ENCODE results near the gene ITPK1. TPM values are rescaled to one million over a fixed set of nuclear protein-coding genes. Genes with fewer than 3 reads are reported as not detected.
A peak's percentile ranks its signal among the peaks of the same experiment; 100 is the strongest.

ITPK1 gene
- total RNA-seq, 2 experiments from 2014 or later, result 63.7 to 71.0 TPM

DNA sequence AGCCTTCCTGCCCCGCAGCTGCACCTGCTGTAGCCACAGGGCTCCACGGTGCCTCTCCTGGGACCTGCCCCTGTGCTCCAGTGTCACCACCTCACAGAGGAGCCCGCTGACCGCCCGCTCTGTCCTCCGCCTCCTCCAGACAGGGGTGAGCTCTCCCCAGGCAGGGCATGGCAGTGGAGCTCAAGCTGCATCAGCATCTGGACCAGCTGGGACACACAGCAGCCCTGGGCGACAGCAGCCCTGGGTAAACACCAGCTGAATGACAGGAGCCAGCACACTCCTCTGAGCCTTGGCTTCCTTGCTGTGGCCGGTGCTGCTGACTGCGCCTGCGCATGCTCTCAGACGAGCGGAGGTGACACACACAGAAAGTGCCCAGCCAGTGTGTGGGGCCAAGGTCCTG lies 170.7 kb downstream of the ITPK1 start:
- CTCF ChIA-PET, result interaction anchor here (1.4 kb wide), 1 partner anchor 194 kb away, joined by 3 read pairs; no protein-coding TSS in a partner anchor
- H3K4me3 Mint-ChIP-seq, result no peak overlapping the region
- no peak for DNase-seq
- H3K36me3 Mint-ChIP-seq (ENCODE audit: low read depth), result no peaks in the 10 kb centered on the region
- POLR2A ChIA-PET, result no interaction called here
- H3K27me3 Mint-ChIP-seq, result no peaks in the 10 kb centered on the region
- H3K27ac Mint-ChIP-seq, result no peak overlapping the region
- H3K9me3 Mint-ChIP-seq, result no peaks in the 10 kb centered on the region
- H3K4me1 Mint-ChIP-seq, result no peaks in the 10 kb centered on the region

DNA sequence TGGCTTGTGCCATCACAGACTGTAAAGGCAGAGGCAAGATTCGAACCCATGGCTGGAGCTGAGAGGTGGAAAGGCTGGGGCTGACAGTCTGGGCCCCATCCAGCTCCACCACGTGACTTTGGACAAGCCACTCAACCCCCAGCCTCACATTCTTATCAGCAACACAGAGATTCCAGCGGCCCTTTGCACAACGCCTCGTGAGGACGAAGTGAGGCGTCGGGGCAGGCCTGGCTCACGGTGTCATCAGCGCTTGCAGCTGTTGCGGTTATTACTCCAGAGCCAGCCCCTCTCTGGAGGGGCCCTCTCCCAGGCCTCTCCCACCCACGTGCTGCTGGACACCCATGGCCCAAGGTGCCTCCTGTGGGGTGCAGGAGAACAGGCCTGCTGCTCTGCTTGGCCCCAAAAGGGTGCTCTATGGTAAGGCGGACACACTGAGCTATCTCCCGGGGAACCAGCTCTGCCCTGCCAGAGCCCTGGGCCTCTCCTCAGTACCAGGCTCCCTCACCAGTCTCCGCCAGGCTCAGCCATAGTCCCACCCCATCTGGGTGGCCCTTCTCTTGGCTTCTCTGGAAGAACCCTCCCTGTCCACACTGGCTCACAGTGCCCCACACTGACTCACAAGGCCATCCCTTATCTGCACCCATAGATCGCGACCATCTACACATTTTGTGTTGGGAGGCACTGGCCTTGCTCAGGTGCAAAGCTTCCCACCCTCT lies 171.7 kb downstream of the ITPK1 start:
- CTCF ChIA-PET, result interaction anchor here (1.1 kb wide), 1 partner anchor 12 kb away, joined by 3 read pairs; no protein-coding TSS in a partner anchor
- Mint-ChIP-seq H3K4me1 (no peaks in the 10 kb centered on the region), H3K27ac (peak overlapping the region; percentile 70), H3K27me3 (no peaks in the 10 kb centered on the region), H3K4me3 (no peak overlapping the region), H3K9me3 (no peaks in the 10 kb centered on the region), H3K36me3 (ENCODE audit: low read depth) (no peaks in the 10 kb centered on the region)
- no peak for DNase-seq
- POLR2A ChIA-PET, result no interaction called here

DNA sequence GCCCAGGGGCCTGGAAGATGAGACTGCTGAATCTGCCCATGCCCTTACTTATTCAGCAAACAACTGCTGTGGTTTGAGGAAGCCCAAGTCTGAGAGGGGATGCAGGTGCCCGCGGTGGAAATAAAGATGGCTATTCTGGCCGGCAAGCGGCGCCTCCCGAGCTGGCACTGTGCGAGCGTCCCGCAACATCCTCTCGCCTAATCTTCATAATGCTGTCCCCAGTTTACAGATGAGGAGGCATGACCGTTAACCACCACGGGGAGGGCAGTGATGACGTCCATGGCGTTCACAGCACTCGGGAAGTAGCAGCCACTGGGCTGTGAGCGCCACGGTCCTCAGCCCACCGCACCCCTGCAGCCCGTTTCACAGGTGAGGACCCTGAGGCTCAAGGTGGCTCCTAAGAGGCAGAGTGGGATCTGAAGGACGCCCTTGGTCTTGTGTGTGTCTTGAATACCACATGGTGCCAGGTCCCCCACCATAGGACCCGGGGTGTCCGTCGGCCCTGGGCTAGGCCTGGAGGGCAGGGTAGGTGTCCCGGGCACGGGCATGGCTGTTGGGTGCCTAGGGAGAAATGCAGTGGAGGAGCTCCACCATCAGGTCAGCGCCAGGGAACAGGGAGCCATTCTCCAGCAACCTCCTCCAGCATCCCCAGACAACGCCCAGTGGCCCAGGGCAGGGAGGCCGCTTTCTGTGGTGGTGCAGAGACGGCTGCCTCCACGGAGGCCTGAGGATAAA lies 172.6 kb downstream of the ITPK1 start:
- no peak overlapping the region for H3K27ac Mint-ChIP-seq
- no peaks in the 10 kb centered on the region for H3K36me3 Mint-ChIP-seq (ENCODE audit: low read depth)
- DNase-seq, result no peak
- no peaks in the 10 kb centered on the region for H3K9me3 Mint-ChIP-seq
- no peak overlapping the region for H3K4me3 Mint-ChIP-seq
- no peaks in the 10 kb centered on the region for H3K4me1 Mint-ChIP-seq
- ChIA-PET CTCF (interaction anchor here (1.1 kb wide), 1 partner anchor 12 kb away, joined by 3 read pairs; no protein-coding TSS in a partner anchor), POLR2A (no interaction called here)
- no peaks in the 10 kb centered on the region for H3K27me3 Mint-ChIP-seq

DNA sequence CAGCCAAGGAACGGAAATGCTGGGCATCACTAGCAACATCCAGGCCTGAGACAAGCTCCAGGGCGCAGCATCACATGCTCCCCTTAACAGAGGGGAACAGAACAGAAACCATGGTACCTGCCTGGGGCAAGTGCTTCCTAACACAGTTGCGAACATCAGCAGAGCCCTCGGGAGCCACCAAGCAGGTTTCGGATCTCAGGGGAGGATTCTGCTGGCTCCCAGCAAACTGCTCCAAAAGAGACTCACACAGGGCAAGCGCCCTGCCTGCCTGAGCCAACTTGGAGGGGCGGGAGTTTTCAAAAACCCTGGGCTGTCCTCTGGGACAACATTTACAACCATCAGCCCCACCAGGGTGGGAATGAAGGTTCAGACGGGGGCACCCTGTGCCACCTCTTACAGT lies 173.1 kb downstream of the ITPK1 start:
- Mint-ChIP-seq H3K36me3 (ENCODE audit: low read depth) (no peaks in the 10 kb centered on the region), H3K9me3 (no peaks in the 10 kb centered on the region), H3K4me3 (no peak overlapping the region), H3K4me1 (no peaks in the 10 kb centered on the region), H3K27ac (no peak overlapping the region), H3K27me3 (no peaks in the 10 kb centered on the region)
- ChIA-PET POLR2A (no interaction called here), CTCF (no interaction called here)
- no peak for DNase-seq

DNA sequence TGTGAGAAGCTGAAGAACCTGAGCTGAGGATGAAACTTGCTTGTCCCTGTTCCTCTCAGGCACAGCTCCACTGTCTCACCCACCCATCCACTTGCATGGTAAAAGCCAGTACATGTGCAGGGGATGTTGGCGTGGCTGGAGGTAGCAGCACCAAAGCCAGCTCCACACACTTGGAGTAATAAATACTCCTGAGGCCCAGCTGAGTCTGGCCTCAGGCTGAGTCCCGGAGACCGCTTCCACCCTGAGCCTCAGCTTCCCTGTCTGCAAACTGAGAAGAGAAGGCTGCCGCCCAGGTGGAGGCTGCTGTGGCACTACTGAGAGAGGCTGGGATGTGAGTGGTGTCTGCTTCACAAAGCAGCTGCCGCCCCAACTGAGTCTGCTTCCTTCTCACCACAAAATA lies 173.6 kb downstream of the ITPK1 start:
- H3K27me3 Mint-ChIP-seq, result no peaks in the 10 kb centered on the region
- H3K36me3 Mint-ChIP-seq (ENCODE audit: low read depth), result no peaks in the 10 kb centered on the region
- H3K4me1 Mint-ChIP-seq, result no peaks in the 10 kb centered on the region
- H3K9me3 Mint-ChIP-seq, result no peaks in the 10 kb centered on the region
- no peak overlapping the region for H3K27ac Mint-ChIP-seq
- POLR2A ChIA-PET, result no interaction called here
- no peak overlapping the region for H3K4me3 Mint-ChIP-seq
- DNase-seq, result no peak
- CTCF ChIA-PET, result no interaction called here

DNA sequence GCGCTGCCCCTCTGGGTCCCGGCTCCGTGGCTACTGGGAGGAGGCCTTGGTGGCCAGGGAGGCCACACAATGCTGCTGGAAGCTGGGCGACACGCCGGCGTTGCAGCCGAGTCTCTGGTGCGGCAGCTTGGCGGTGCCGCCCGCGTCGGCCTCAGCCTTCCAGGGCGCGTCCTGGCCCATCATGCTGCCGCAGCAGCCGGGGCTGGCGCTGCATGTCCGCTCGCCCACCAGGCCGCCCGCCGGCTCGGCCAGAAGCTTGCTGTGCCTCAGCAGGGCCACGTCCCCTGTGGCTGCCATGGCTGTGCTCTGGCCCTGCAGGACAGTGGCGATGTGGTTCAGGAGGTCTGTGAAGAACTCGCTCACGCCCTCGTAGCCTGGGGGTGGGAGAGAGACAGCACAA lies 174.2 kb downstream of the ITPK1 start:
- no peaks in the 10 kb centered on the region for H3K36me3 Mint-ChIP-seq (ENCODE audit: low read depth)
- H3K4me1 Mint-ChIP-seq, result no peaks in the 10 kb centered on the region
- H3K4me3 Mint-ChIP-seq, result no peak overlapping the region
- ChIA-PET CTCF (interaction anchor here (0.6 to 1.6 kb wide), 2 partner anchors 11 to 371 kb away, joined by 3 read pairs; no protein-coding TSS in a partner anchor), POLR2A (no interaction called here)
- no peak for DNase-seq
- H3K27ac Mint-ChIP-seq, result no peak overlapping the region
- no peaks in the 10 kb centered on the region for H3K27me3 Mint-ChIP-seq
- H3K9me3 Mint-ChIP-seq, result no peaks in the 10 kb centered on the region

DNA sequence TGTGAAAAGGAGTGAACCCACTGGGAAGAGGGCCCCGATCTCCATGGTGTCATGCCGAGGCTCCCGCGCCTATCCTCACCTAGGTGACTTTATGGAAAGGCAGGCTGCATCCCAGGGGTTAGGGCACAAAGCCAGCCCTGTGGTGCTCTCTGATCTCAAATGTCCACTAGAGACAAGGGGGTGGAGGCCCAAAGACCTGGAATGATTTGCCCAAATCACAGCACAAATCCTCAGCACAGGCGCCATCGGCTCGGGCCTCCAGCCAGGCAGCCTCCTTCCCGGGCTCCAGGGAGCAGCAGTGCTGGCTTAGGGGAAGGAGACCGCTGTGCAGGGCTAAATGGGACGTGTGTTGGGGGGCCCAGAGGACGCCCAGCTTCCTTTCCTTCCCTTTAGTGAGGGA lies 175.2 kb downstream of the ITPK1 start:
- CTCF ChIA-PET, result interaction anchor here (1.6 kb wide), 1 partner anchor 12 kb away, joined by 3 read pairs; no protein-coding TSS in a partner anchor

DNA sequence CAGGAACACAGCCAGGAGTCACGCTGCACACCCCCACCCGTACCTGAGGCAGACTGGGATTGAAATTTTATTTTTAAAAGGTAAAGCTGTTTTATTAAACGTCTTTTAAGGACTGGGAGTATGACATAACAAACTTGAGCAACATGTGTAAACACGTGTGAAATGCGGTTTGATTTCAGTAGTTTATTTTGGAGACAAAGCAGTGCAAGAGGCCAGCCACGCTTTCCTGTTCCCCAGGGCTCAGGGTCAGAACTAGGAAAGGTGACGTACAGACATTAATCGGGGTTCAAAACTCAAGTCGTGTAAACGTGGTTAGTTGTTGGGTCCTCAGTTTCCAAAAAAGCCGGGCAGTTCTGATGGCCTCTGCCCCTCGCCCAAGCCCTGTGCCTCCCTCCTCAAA lies 176.0 kb downstream of the ITPK1 start:
- Mint-ChIP-seq H3K27me3 (no peaks in the 10 kb centered on the region), H3K36me3 (ENCODE audit: low read depth) (no peaks in the 10 kb centered on the region), H3K4me1 (no peaks in the 10 kb centered on the region), H3K27ac (no peak overlapping the region), H3K4me3 (no peak overlapping the region), H3K9me3 (no peaks in the 10 kb centered on the region)
- POLR2A ChIA-PET, result no interaction called here
- CTCF ChIA-PET, result no interaction called here
- DNase-seq, result no peak

More for the DNA sequence above, 175.2 kb downstream of the ITPK1 start:
- Mint-ChIP-seq H3K27ac (no peak overlapping the region), H3K4me3 (no peak overlapping the region), H3K4me1 (no peaks in the 10 kb centered on the region), H3K9me3 (no peaks in the 10 kb centered on the region), H3K36me3 (ENCODE audit: low read depth) (no peaks in the 10 kb centered on the region), H3K27me3 (no peaks in the 10 kb centered on the region)
- POLR2A ChIA-PET, result no interaction called here
- no peak for DNase-seq

DNA sequence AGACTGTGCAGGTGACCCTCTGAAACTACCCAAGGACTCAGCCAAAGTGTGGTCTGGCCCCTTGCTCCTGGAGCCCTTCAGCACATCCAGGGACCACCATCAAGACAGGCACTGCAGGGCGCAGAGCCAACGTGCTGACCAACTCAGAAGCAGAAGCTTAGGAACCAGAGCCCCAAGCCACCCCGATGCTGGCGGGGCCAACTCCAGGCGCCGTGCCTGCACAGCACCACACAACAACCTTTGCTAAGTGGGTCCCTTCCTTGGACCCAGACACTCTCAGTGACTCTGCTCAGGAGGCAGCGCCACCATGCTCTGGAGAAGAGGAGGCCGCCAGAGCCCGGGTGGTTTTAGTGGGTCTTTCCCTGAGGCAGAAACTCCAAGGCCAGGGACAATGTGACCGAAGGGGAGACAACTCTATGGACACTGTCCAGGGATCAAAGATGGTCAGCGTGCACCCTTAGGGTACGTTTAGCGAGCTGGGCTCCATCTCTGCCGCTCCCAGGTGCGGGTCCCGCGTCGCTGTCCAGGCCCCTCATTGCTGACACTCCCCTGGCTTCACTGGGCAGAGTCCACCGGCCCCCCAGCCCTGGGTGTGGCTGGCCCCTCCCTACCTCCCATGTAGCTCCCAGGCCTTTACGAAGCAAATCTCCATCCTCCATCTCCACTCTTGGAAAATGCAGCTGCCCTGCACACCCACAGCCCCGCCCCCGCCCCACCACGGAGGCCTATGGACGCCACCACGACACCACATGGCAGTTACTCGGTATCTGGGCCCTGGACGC lies 176.6 kb downstream of the ITPK1 start:
- H3K4me3 Mint-ChIP-seq, result no peak overlapping the region
- no peaks in the 10 kb centered on the region for H3K9me3 Mint-ChIP-seq
- POLR2A ChIA-PET, result no interaction called here
- CTCF ChIA-PET, result no interaction called here
- H3K4me1 Mint-ChIP-seq, result no peaks in the 10 kb centered on the region
- no peaks in the 10 kb centered on the region for H3K27me3 Mint-ChIP-seq
- no peak for DNase-seq
- H3K27ac Mint-ChIP-seq, result no peak overlapping the region
- H3K36me3 Mint-ChIP-seq (ENCODE audit: low read depth), result no peaks in the 10 kb centered on the region

DNA sequence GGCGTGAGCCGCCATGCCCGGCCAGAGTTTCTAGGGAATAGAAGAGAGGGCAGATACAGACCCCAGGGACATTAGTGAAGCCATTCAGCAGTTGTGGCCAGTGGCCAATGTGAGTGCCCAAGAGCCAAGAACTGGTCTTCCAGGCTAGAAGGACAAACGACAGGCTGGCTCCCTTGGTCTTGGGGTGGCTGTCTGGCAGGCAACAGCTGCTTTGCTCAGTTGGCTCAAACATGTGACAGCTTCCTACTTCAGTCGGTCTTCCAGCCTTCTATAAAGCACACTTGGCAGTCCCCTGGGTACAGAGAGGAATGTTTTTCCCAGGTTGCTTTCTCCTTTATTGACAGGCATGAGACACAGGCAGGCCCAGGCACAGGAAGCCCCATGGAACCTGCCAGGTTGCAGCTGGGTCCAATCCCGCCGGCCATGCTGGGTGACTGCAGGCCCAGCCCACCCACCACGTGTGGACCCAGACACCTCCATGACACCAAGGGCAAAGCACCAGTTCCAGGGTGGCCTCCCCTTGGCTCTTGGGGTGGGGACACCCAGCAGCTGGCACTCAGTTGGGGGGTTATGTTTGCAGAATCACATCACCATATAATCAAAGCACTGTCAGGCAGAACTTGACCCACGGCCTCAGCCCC lies 177.4 kb downstream of the ITPK1 start:
- no peaks in the 10 kb centered on the region for H3K9me3 Mint-ChIP-seq
- CTCF ChIA-PET, result no interaction called here
- no peaks in the 10 kb centered on the region for H3K27me3 Mint-ChIP-seq
- POLR2A ChIA-PET, result no interaction called here
- DNase-seq, result no peak
- H3K36me3 Mint-ChIP-seq (ENCODE audit: low read depth), result no peaks in the 10 kb centered on the region
- no peaks in the 10 kb centered on the region for H3K4me1 Mint-ChIP-seq
- H3K27ac Mint-ChIP-seq, result no peak overlapping the region
- no peak overlapping the region for H3K4me3 Mint-ChIP-seq

DNA sequence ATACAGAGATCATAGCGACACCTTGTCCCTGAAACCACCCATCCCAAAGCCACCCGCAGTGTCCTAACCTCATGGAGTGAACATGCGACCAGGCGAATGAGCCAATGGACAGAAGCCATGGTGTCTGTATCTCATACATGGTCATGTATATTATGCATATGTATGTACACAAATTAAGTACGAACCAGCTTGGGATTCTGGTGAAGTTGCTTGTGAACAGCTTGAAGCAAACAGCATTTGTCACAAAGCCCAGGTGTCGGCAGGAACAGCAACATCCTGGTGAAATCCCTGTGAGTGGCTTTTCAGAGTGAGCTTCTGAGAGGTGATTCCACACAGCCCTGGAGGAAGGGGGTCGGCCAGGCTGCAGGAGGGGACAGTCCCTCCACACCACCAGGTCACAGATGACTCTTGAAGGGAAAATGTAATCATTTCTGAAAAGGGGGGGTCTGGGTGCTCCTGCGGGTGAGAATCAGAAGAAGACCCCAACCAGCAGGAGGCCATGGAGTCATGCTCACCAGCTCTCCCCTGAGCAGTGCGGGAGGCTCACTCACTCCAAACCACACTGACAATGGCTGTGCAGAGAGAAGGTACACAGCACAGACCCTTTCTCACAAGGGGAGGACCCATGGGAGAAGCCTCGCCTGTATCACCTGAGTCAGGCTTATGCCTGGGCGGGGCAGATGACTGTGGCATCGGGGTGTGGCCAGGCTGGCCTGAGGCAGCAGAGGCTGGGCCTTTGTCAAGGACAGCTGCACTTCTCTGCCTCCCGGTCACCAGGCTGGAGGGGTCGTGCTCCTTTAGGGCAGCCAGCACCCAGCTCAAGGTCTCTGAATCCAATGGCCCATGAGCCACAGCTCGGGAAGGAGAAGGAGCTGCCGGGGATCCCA lies 178.4 kb downstream of the ITPK1 start:
- Mint-ChIP-seq H3K4me1 (no peaks in the 10 kb centered on the region), H3K27ac (no peak overlapping the region), H3K4me3 (no peak overlapping the region), H3K36me3 (ENCODE audit: low read depth) (no peaks in the 10 kb centered on the region), H3K27me3 (no peaks in the 10 kb centered on the region), H3K9me3 (no peaks in the 10 kb centered on the region)
- ChIA-PET CTCF (no interaction called here), POLR2A (interaction anchor here (0.7 kb wide), 1 partner anchor 21 kb away, joined by 3 read pairs; no protein-coding TSS in a partner anchor)
- DNase-seq, result no peak

DNA sequence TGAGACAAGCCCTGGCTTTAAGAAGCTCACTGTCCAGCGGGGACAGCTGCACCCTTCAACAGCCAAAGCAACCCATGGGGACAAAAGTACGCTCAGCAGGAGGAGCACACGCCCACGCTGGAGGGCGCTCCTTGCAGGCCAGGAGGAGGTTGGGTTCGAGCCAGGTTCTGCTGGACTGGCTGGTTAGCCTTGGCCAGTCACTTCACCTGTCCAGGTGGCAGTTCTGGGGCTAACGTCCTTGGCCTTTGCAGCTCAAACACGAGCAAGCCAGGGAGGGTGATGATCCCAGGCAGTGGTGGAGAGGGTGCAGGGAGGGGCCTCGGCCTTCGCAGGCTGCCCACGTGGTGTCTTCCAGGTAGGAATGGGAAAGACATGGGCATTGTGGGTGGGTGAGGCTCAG lies 179.6 kb downstream of the ITPK1 start:
- Mint-ChIP-seq H3K4me3 (no peak overlapping the region), H3K27me3 (no peaks in the 10 kb centered on the region), H3K27ac (no peak overlapping the region), H3K9me3 (no peaks in the 10 kb centered on the region), H3K4me1 (no peaks in the 10 kb centered on the region), H3K36me3 (ENCODE audit: low read depth) (no peaks in the 10 kb centered on the region)
- ChIA-PET CTCF (no interaction called here), POLR2A (no interaction called here)
- DNase-seq, result no peak

Data from activated CD4-positive, alpha-beta T cell treated with anti-CD3 and anti-CD28 coated beads, Interleukin-2, amount 10 ng/mL, durations not matched to agents 7 days and 5 days (primary cell).